Stimulated activated CD8-positive, alpha-beta memory T cell treated with anti-CD3 and anti-CD28 coated beads, Interleukin-12 subunit alpha, Interleukin-12 subunit beta, amount 100 ng/mL, for 1 hour (primary cell): ENCODE measurements around the gene KCNQ5.
"Not testable (repeated sequence)": the region's sequence is repeated elsewhere in the genome, so short reads cannot be mapped to it uniquely, and the experiment has no call there.

Experiments
- DNase-seq: peaks from one replicate; pipeline ENCODE4 v3.0.0-alpha.2; 2020; ENCODE audit warnings: low read depth

The KCNQ5 gene

GRCh38 chr6:72841195-72841594, 219.3 kb downstream of the KCNQ5 start:
- DNase-seq, result no peak

- DNase-seq, result no peak
These were observed 220.3 kb downstream of the KCNQ5 start for GRCh38 chr6:72842140-72842539.

GRCh38 chr6:72844614-72845013, 222.8 kb downstream of the KCNQ5 start:
- no peak for DNase-seq

- no peak for DNase-seq
These were observed 227.5 kb downstream of the KCNQ5 start for GRCh38 chr6:72849346-72849745.

GRCh38 chr6:72850040-72850439, 228.2 kb downstream of the KCNQ5 start:
- DNase-seq, result no peak

- DNase-seq, result no peak
These were observed 228.6 kb downstream of the KCNQ5 start for GRCh38 chr6:72850469-72850868.

GRCh38 chr6:72855471-72855870, 233.6 kb downstream of the KCNQ5 start:
- DNase-seq, result no peak

- no peak for DNase-seq
These were observed 234.9 kb downstream of the KCNQ5 start for GRCh38 chr6:72856801-72857200.

- no peak for DNase-seq
These were observed 236.1 kb downstream of the KCNQ5 start for GRCh38 chr6:72857791-72858585.

GRCh38 chr6:72861059-72861458, 239.2 kb downstream of the KCNQ5 start:
- DNase-seq, result no peak

GRCh38 chr6:72861935-72862432, 240.1 kb downstream of the KCNQ5 start:
- no peak for DNase-seq

GRCh38 chr6:72863131-72863530, 241.3 kb downstream of the KCNQ5 start:
- DNase-seq, result no peak

- DNase-seq, result no peak
These were observed 242.4 kb downstream of the KCNQ5 start for GRCh38 chr6:72864236-72864635.

GRCh38 chr6:72864799-72865198, 242.9 kb downstream of the KCNQ5 start:
- DNase-seq, result no peak

GRCh38 chr6:72865467-72865866, 243.6 kb downstream of the KCNQ5 start:
- no peak for DNase-seq

GRCh38 chr6:72869621-72870020, 247.8 kb downstream of the KCNQ5 start:
- no peak for DNase-seq

GRCh38 chr6:72873433-72873832, 251.6 kb downstream of the KCNQ5 start:
- DNase-seq, result no peak

- no peak for DNase-seq
These were observed 254.4 kb downstream of the KCNQ5 start for GRCh38 chr6:72876256-72876655.

- DNase-seq, result no peak
These were observed 264.3 kb downstream of the KCNQ5 start for GRCh38 chr6:72886170-72886569.

- no peak for DNase-seq
These were observed 268.4 kb downstream of the KCNQ5 start for GRCh38 chr6:72890233-72890632.

- DNase-seq, result no peak
These were observed 268.8 kb downstream of the KCNQ5 start for GRCh38 chr6:72890671-72891070.

- DNase-seq, result no peak
These were observed 271.0 kb downstream of the KCNQ5 start for GRCh38 chr6:72892901-72893300.

GRCh38 chr6:72894091-72894490, 272.2 kb downstream of the KCNQ5 start:
- no peak for DNase-seq

GRCh38 chr6:72898313-72898712, 276.4 kb downstream of the KCNQ5 start:
- DNase-seq, result not testable (repeated sequence)
